GM18867 (cell line): ENCODE results near the gene KATNB1.

Source experiments
- ATAC-seq: cut with Tn5 transposase; IDR thresholded peaks from one replicate; pipeline ENCODE4 v1.9.1; 2021; ENCODE audit warnings: mild to moderate bottlenecking, moderate library complexity; ENCODE audit not compliant: unreplicated experiment

The KATNB1 gene, protein sequence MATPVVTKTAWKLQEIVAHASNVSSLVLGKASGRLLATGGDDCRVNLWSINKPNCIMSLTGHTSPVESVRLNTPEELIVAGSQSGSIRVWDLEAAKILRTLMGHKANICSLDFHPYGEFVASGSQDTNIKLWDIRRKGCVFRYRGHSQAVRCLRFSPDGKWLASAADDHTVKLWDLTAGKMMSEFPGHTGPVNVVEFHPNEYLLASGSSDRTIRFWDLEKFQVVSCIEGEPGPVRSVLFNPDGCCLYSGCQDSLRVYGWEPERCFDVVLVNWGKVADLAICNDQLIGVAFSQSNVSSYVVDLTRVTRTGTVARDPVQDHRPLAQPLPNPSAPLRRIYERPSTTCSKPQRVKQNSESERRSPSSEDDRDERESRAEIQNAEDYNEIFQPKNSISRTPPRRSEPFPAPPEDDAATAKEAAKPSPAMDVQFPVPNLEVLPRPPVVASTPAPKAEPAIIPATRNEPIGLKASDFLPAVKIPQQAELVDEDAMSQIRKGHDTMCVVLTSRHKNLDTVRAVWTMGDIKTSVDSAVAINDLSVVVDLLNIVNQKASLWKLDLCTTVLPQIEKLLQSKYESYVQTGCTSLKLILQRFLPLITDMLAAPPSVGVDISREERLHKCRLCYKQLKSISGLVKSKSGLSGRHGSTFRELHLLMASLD

DNA sequence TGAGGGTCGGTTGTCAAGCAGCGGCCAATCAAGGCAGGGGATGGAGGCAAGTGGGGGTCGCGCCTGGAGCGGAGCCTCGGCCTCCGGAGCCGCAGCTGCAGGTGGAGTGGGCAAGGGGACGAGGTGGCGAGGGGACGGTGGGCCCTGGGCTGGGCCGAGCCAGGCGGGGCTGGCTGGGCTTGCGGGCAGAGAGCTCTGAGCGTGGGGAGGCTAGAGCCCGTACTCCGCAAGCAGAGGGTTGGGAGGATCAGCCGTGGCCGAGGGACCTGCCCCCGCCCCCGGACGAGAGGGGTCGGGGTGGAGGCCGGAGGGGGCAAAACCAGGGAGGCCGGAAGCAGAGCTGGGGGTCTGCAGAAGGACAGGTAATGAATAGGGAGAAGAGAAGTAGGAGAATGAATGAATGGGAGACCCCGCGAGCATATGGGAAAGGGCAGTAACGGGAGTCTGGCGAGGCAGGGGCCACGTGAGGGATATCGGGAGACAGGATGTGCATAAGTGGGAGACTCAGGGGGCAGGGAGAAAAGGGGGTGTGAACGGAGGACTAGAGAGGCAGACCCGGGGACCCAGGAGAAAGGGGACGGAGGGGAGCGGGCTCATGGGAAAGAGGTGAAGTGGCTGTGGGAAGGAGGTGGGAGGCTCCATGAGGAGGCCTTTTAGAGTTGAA is at the start of gene KATNB1:
Gene KATNB1, plus strand, starts transcription at position 16 of the 664 bp plus-strand sequence. CDS start 1,474 bp downstream, outside the sequence.
- ATAC-seq, result no peak

DNA sequence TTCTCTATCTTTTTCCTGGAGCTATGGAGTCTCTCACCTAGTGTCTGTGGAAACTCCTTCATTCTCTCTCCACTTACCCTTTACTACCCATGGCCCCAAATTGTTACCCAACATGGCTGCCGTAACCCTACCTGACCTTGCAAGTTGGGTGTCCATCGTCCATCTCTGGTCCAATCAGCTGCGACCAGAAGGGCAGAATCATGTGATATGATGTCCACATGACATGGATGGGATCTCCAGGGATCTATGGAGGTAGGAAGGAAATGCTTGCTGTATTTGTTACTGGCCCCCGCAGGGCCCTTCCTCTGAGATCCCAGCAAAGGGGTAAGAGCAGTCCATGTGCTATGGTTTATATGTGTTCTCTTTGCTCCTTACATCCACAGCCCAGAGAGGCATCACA is 49.0 kb upstream of the KATNB1 start:
- no peak for ATAC-seq

DNA sequence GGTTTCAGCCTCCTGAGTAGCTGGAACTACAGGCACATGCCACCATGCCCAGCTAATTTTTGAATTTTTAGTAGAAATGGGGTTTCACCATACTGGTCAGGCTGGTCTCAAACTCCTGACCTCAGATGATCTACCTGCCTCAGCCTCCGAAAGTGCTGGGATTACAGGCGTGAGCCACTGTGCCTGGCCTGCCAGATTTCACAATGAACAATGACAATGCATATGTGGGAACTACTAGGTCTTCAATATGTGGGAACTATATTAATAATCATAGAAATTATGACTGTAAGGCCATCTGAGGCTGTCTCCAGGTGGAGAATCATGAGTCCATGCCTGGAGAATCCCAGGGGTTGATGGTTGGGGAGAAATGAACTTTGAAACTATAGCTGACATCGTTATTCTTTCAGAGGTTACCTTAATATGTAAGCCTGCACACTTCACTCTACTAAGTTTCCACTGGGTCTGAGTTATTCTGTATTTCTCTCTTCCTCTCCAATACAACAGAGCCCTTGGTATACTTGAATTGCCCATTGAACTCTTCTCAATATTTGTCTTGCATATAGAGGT is 48.1 kb upstream of the KATNB1 start:
- ATAC-seq, result no peak

DNA sequence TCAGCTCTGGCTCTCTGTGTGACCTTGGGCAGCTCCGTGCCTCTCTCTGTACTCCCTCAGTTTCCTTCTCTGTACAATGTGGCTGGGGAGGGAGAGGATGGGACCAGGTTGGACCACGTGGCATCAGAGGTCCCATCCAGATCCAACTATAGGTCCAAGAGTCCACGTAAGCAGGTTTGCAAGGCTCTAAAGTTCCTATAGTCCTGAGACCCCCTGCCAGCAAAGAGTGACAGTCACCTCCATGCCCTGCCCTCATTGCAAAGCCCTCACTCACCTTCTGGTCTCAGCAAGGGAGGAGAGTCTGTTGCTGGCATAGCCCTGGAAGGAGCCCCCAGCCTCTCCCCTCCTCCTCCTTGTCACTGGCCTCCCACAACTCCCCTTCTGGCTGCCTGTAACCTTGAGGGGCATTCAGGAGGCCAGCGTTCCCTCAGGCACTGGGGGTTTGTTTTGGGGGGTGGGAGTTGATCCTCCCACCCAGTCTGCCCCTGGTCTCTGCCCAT is 47.0 kb upstream of the KATNB1 start:
- no peak for ATAC-seq

DNA sequence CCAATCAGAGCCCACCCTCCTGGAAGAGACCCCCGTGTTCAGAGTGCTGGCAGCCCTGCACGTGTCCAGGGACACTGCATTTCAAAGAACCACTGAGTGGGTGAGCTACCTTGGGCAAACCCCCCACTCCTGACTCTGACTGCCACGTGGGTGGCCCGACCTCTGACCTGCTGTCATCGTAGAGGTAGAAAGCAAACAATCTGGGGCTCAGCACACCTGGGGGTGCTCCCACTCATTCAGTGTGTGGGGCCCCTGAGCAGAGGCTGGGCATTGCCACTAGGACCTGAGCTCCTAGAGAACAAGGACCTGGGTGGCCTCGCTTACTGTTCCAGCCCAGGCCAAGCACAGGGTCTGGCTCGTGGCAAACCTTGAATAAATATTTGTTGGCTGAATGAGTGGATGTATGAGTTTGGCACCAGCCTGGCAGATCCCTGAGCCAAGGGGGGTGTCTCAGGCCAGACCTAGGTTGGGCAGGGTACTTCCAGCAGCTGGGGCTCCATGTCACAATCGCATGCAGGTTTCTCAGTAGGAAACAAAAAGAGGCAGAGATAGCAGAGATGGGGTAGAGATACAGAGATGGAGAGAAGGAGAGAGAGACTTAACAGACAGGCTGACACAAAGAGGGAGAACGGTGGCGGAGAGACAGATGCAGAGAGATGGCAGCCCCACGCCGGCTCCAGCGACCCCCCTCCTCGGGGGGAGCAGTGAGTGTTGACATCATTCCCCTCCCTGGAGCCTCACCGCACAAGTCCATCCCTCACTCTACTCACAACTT is 46.4 kb upstream of the KATNB1 start:
- no peak for ATAC-seq

DNA sequence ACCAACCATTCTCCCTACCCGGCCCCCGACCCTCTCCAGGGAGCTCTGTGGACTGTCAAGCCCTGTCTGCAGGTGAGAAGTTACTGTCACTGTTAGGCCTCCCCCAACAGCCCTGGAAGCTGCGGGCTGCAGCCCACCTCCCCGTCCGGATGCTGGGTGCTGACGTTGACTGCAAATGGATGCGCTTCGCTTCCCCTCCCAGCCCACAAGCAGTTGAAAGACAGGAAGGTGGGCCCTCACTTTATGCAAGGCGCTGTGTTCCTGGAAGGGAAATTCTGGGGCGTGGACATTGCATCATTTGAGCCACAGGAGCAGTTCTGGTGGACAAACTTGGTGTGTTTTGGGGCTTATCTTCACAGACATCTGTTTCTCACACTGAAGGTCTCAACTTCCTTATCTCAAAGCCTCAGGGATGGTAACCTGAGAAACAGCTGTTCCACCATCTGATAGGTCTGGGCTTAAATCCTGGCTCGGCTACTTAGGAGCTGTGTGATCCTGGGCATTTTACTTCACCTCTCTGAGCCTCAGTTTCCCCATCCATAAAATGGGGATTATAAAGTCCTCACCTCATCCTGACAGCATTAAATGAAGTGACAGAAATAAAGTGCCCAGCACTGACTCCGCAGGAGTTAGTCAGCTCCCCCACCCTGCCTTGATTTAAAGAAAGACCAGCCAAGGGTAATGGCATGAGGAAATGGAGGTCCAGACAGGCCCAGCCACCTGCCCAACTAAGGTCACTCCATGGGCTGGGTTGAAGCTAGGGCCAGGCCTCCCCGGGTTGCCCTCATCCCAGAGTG is 45.6 kb upstream of the KATNB1 start:
- ATAC-seq, result no peak

DNA sequence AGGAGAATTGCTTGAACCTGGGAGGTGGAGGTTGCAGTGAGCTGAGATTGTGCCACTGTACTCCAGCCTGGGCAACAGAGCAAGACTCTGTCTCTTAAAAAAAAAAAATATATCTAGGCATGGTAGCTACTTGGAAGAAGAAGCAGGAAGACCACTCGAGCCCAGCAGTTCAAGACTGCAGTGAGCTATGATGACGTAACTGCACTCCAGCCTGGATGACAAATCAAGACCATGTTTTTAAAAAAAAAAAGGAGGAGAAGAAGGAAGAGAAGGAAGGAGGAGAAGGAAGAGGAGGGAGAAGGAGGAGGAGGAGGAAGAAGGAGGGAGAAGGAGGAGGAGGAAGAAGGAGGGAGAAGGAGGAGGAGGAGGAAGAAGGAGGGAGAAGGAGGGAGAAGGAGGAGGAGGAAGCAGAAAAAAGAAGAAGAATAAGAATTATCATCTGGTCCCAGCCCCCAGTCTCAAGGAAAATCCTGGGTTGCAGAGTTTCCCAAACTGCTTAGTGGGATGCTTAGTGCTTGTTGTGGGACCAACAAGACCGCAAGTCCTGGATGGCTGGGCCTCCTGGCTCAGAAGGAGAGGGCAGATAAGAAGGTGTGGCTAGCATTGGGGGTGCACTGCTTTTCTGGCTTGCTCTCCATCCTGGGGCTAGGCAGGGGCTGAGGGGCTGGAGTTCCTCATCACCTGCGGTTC is 44.6 kb upstream of the KATNB1 start:
- ATAC-seq, result no peak

DNA sequence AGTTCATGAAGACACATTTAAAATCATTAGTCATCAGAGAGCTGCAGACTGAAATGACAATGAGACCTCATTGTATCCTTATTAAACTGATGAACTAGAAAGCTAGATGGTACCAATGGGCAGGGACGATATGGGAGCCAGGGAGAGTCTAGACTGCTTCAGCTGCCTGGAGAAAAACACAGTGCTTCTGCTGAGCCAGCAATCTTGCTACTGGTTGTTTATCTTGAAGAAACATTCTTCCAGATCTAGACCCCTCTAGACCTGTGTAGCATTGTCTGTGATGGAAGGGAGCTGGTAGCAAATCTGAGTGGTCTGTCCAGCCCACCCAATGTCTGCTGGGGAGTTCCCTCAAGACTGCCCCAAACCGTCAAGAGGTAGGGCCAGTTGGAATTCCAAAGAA is 42.9 kb upstream of the KATNB1 start:
- no peak for ATAC-seq

DNA sequence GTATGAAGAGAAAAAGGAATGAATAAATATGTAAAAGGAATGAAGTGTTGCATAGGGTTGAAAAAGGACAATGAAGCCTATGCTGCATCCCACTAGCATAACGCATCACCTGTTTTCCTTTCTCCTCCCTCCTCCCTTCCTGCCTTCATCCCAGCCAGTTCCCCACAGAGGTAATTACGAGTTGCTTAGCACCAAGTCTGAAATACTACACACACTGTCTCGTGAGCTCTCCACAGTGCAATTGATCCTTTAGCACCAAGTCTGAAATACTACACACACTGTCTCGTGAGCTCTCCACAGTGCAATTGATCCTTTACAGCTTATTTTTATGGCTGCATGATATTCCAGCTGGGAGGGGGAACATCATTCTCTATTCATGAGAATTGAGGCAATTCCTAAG is 42.0 kb upstream of the KATNB1 start:
- no peak for ATAC-seq

DNA sequence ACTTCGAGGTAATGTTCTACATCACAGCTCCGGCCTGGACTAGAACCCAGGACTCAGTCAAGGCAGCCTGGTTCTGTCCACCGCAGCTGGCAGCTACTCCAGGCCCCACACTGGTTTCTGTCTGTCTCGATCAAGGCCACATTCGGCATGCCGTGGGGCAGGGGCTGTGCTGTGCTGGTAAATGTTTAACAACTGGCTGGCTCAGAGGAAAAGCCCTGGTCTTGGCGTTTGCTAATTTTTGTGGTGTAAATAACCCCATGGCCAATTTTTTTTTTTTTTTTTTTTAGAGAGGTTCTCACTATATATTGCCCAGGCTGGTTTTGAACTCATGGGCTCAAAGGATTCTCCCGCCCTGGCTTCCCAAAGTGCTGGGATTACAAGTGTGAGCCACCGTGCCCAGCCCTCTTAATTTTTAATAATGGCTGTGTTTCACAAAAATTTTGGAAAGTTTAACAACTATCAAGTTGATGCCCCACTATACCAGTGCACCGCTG is 41.3 kb upstream of the KATNB1 start:
- no peak for ATAC-seq

DNA sequence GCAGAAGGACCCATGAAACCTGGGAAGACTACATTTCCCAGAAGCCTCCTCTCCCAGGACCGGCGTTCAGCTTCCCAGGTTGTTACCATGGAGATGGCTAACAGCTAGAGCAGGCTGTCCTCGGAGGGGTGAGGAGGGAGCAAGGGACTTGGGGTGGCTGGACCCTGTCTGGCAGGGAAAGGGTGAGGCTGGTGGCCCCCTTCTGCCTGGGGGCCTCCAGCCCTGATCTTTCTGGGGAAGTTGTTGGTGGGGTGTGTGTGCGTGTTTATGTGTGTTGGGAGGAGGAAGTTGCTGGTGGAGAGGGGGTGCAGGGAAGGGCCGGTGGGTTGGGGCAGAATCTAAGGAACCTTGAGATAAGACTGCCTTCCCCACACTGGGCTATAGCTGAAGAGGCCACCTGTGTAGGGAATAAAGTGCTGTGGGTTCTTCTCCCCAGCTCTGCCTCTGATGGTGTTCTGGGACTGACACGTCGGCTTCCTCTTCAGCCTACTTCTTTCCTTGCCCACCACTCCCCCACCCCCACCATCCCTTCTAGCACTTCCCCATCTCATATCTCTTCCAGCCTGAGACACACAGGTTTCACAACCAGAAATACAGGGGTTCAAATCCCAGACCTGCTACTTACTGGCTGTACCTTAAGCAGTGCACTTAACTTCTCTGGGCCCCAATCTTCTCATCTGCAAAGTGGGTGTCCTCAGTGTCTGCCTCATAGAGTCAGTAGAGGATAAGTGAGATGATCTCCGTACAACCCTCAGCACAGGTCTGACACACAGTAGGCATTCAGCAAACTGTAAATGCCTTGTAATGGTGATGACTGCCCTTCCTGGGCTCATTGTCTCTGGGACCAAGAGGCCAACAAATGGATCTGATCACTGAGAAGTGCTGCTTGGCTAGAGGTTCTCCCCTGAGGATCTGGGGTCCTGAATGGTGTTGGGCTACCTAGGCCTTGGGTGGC is 40.6 kb upstream of the KATNB1 start, which contains the start of gene DRC7:
Gene DRC7, plus strand, starts transcription at position 82 of the 955 bp plus-strand sequence. CDS start 3,144 bp downstream, outside the sequence.
- ATAC-seq, result no peak

DNA sequence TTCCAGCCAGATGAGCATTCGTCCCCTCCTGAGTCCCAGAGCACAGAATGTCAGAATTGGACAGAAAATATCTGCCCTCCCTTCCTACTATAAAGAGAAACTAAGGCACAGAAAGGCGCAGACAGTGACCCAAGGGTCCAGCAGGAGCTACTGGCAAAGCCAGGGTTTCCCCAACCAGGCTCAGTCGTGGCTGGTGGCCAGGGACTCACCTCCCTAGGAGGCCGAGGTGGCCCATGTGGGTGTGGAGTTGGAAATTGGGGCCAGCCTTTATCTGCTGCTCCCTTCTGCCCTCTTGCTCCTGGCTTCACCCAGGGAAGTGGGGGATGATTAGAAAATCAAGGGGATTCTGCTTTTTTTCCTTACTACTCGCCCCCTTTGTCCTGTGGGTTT is 39.9 kb upstream of the KATNB1 start:
- no peak for ATAC-seq

DNA sequence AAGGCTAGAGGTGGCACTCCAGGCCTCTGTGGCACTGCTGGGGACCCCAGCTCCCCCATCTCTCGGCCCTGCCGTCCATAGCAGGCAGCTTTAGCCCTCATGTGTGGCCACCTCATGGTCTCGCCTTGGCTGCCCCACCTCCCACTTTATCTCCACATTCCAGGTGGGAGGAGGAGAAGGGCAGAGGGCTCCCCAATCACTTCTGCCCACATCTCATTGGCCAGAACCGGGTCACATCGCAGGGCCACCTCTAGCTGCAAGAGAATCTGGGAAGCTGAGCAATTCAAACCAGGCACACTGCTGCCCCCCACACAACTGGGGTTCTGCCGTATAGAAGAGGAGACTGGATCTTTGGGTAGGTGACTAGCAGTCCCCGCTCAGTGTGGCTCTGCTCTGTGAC is 39.3 kb upstream of the KATNB1 start:
- no peak for ATAC-seq

DNA sequence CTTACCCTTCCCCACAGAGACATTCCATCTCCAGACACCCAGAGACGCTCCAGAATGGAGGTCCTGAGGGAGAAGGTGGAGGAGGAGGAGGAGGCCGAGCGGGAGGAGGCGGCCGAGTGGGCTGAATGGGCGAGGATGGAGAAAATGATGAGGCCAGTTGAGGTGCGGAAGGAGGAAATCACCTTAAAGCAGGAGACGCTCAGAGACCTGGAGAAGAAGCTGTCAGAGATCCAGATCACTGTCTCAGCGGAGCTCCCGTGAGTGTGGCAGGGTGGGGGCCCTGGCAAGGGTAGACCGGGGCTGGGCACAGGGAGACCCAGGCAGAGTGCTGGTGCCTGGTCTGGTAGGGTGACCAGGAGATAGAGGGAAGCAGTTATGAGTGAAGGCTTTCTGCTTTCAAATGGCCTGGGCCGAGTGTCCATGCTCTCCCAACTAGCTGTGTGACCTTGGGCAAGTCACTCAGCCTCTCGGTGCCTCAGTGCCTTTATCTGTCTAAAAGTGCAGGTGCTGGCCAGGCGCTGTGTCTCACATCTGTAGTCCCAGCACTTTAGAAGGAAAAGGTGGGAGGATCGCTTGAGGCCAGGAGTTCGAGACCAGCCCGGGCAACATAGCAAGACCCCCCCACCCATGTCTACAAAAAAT is 37.6 kb upstream of the KATNB1 start:
- no peak for ATAC-seq

DNA sequence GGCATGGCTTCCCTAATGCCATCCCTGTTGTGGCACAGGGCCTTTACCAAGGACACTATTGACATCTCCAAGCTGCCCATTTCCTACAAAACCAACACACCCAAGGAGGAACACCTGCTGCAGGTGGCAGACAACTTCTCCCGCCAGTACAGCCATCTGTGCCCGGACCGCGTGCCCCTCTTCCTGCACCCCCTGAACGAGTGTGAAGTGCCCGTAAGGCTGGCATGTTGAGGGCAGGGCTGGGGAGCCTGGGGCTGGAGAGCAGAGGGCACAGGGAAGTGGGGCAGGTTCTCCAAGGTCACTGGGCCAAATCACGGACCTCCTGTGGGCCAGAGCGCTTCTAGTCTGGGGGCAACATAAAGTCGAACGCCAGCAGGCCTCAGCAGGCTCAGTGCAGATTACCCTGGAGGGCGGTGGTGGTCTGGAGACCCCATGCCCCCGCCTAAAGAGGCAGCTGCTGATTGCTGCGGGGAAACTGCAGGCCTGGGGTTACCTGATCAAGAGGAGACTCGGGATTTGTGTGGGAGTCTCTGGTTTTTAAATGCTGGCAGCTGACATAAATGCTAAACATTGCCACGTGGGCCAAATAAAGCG is 36.7 kb upstream of the KATNB1 start:
- no peak for ATAC-seq

DNA sequence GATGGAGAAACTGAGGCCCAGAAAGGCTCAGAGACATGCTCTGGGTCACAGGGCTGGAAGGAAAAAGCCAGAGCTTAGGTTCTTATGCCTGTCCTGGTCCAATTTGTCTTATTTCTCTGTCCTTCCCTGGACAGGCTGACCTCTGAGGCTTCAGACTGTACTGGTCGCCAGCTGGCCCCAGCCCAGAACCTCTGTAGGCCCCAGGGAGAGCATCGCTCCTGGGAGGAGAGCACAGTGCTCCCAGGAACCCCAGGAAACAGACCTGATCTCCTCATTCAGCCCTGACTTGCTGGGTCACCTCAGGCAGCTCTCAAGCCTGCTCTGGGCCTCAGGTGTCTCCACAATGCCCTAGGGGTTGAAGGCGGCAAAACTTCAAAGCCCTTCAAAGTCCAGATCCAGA is 36.1 kb upstream of the KATNB1 start:
- ATAC-seq, result no peak

DNA sequence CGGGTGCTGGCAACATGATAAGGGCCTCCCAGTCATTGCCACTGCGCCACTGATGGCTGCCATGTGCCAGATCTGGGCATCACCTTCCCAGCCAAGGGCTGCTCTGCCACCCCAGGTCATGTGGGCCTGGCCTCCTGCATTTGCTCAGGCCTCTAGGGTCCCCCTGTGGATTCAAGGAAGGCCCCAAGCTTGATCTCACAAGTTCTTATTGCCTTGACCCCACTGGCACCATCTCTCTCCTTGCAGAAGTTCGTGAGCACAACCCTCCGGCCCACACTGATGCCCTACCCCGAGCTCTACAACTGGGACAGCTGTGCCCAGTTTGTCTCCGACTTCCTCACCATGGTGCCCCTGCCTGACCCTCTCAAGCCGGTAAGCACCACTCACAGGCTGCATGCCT is 35.7 kb upstream of the KATNB1 start:
- no peak for ATAC-seq
